B cell (primary cell): Measurements from ENCODE around the gene CACNG1. TPM values are rescaled to one million over a fixed set of nuclear protein-coding genes. Genes with fewer than 3 reads are reported as not detected.

Experiments
- ATAC-seq: fragments of 200-7000 bp; cut with Tn5 transposase; one replicate; pipeline ENCODE4 v1.10.0; 2021; ENCODE audit warnings: low read depth, mild to moderate bottlenecking, moderate number of reproducible peaks, moderate library complexity
- CTCF ChIA-PET: fragments of 350-600 bp; sonication (Branson Sonifier 250); formaldehyde crosslinking; loops from one replicate; lab custom pipeline; 2021; ENCODE audit warnings: antibody characterized with exemption, inconsistent platforms; lab: Charles Lee
- POLR2A ChIA-PET: fragments of 350-600 bp; sonication (Branson Sonifier 250); formaldehyde crosslinking; loops from one replicate; lab custom pipeline; 2021; ENCODE audit warnings: antibody characterized with exemption; lab: Charles Lee
- DNase-seq: peaks from one replicate; pipeline ENCODE4 v3.0.0; 2013
- H2AFZ ChIP-seq: 2 replicates; pipeline ENCODE4 v1.6.1; 2012; ENCODE audit warnings: mild to moderate bottlenecking, low read depth, low read length; ENCODE audit not compliant: insufficient read depth, poor library complexity, severe bottlenecking
- H3K27ac ChIP-seq, 2 donors: 1 replicate in 1 of 2; 2 replicates in 1 of 2; pipeline ENCODE4 v1.5.1; 2012 to 2013; ENCODE audit warnings: low read length in 2 of 2, mild to moderate bottlenecking in 2 of 2, moderate library complexity in 1 of 2
- H3K27me3 ChIP-seq, 4 experiments: fragments of 200-600 bp in 1 of 4; sonication (generic) in 1 of 4; replicated peaks in 1 of 4; 1 replicate in 2 of 4; 2 replicates in 2 of 4; pipeline versions ENCODE4 v1.6.1 to v1.7.0; 2013 to 2016; ENCODE audit warnings: low read length in 3 of 4, mild to moderate bottlenecking in 2 of 4, mixed read lengths in 1 of 4, moderate library complexity in 1 of 4; ENCODE audit not compliant: insufficient read depth in 4 of 4, control insufficient read depth in 3 of 4; ENCODE audit errors: control extremely low read depth in 1 of 4
- H3K36me3 ChIP-seq, 2 experiments: replicated peaks in 1 of 2; 1 replicate in 1 of 2; 2 replicates in 1 of 2; pipeline versions ENCODE4 v1.6.1 to v1.7.1; 2013; ENCODE audit warnings: low read length in 1 of 2; ENCODE audit not compliant: insufficient read depth in 2 of 2, control insufficient read depth in 1 of 2; ENCODE audit errors: control extremely low read depth in 1 of 2, extremely low read depth in 1 of 2
- H3K4me1 ChIP-seq, 2 donors: fragments of 200-600 bp in 1 of 2; sonication (generic) in 1 of 2; 1 replicate in 1 of 2; 2 replicates in 1 of 2; pipeline versions ENCODE4 v1.5.1 to v1.6.1; 2013 to 2017; ENCODE audit warnings: low read length in 2 of 2; ENCODE audit not compliant: control insufficient read depth in 2 of 2, insufficient read depth in 2 of 2
- H3K4me2 ChIP-seq: replicated peaks from 2 replicates; pipeline ENCODE3; 2012; ENCODE audit warnings: mild to moderate bottlenecking, low read depth, low read length; ENCODE audit not compliant: poor library complexity, severe bottlenecking
- H3K4me3 ChIP-seq, 5 experiments: fragments of 200-600 bp in 1 of 5; sonication (generic) in 1 of 5; 1 replicate in 3 of 5; 2 replicates in 2 of 5; pipeline versions ENCODE4 v1.5.1 to v1.7.0; 2011 to 2016; ENCODE audit warnings: low read length in 4 of 5, mild to moderate bottlenecking in 4 of 5, low read depth in 2 of 5, control low read depth in 1 of 5, moderate library complexity in 1 of 5; ENCODE audit not compliant: insufficient read depth in 1 of 5; ENCODE audit errors: control extremely low read depth in 1 of 5, extremely low read depth in 1 of 5
- H3K79me2 ChIP-seq: fragments of 200-600 bp; sonication (generic); one replicate; pipeline ENCODE4 v1.6.0; 2016; ENCODE audit warnings: low read length; ENCODE audit not compliant: control insufficient read depth, insufficient read depth
- H3K9ac ChIP-seq: fragments of 200-600 bp; sonication (generic); 2 replicates; pipeline ENCODE4 v1.6.1; 2017; ENCODE audit warnings: mild to moderate bottlenecking, low read length, moderate library complexity
- H3K9me3 ChIP-seq, 3 donors: one replicate each; pipeline versions ENCODE4 v1.6.1 to v1.7.1; 2013; ENCODE audit warnings: low read length in 2 of 3; ENCODE audit not compliant: control insufficient read depth in 2 of 3, insufficient read depth in 1 of 3; ENCODE audit errors: control extremely low read depth in 1 of 3
- H4K20me1 ChIP-seq: 2 replicates; pipeline ENCODE4 v1.6.0; 2012; ENCODE audit warnings: mild to moderate bottlenecking, low read length; ENCODE audit not compliant: insufficient read depth, control insufficient read depth, poor library complexity, severe bottlenecking
- H3K27ac Mint-ChIP-seq: one replicate; pipeline ENCODE4 v1.8.0; 2021; ENCODE audit warnings: mixed read lengths
- H3K27me3 Mint-ChIP-seq: one replicate; pipeline ENCODE4 v1.8.0; 2021; ENCODE audit warnings: mixed read lengths
- H3K4me1 Mint-ChIP-seq: one replicate; pipeline ENCODE4 v1.8.0; 2021; ENCODE audit warnings: mixed read lengths
- H3K4me3 Mint-ChIP-seq: one replicate; pipeline ENCODE4 v1.8.0; 2021; ENCODE audit warnings: mixed read lengths
- H3K9me3 Mint-ChIP-seq: one replicate; pipeline ENCODE4 v1.8.0; 2022; ENCODE audit warnings: mixed read lengths; ENCODE audit not compliant: insufficient read depth
- EZH2 ChIP-seq: IDR thresholded peaks from 2 replicates; pipeline ENCODE4 v1.6.1; 2012; ENCODE audit warnings: borderline replicate concordance, low read depth, mild to moderate bottlenecking, moderate library complexity, low read length; ENCODE audit not compliant: insufficient read depth, poor library complexity, severe bottlenecking
- WGBS: methylation state at CpG from one replicate; pipeline ENCODE4 v1.1.5; 2013; ENCODE audit warnings: missing lambda C conversion rate; ENCODE audit not compliant: insufficient coverage; 5-methylcytosine and 5-hydroxymethylcytosine counted together
- intact Hi-C: fragments of 100-400 bp; cut with micrococcal nuclease; formaldehyde crosslinking; loops from one replicate; pipeline ENCODE4 v1.10.0; 2022
- polyA plus RNA-seq: library from polyadenylated mRNA; depleted of rRNA; stranded (reverse); fragments of >200 nt; gene quantifications from 2 replicates; pipeline ENCODE4 v1.2.3, GENCODE V29; 2012
- total RNA-seq, 2 donors: library from RNA; stranded (reverse); fragments of 120-200 nt in 1 of 2; gene quantifications; 1 replicate in 1 of 2; 2 replicates in 1 of 2; pipeline versions ENCODE4 v1.2.3 to v1.2.4, GENCODE V29; 2013 to 2022
- TF ChIP-seq, protein P1 (sequence below): fragments of 200-600 bp; IDR thresholded peaks from one replicate; pipeline ENCODE4 v1.8.0; 2022; ENCODE audit warnings: antibody characterized with exemption, mild to moderate bottlenecking

CACNG1 gene
- total and polyA plus RNA-seq, 2 donors (not counting 1 experiment from before 2014, with no cell fraction given), result not detected

DNA sequence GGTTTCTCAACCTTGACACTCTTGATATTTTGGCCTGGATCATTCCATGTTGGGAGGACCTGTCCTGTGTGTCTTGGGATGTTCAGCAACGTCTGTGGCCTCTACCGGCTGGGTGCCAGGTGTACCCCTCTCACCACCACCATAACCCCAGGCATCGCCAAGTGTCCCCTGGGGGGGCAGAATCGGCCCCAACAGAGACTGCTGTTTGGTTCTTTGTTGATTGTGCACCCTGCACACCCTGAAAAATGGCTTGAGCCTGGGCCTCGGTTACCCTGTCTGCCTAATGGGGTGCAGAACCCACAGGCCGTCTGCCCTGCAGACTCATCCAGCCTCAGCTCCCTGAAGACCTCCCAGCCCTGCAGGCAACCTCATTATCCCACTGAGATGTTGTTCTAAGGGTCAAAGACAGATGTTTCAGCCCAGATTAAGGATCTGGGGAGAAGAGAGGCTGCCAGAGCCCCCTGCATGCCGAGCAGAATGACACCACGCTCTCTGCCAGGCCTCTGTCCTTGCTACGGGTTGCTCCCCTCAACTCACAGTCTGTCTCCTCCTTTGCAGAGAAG, 9.2 kb downstream of the CACNG1 start:
- Mint-ChIP-seq H3K27ac (no peak overlapping the region), H3K4me3 (no peak overlapping the region), H3K4me1 (peaks cover 6% of the 10 kb centered on the region), H3K9me3 (peaks cover 6% of the 10 kb centered on the region), H3K27me3 (no peaks in the 10 kb centered on the region)
- no peaks in the 10 kb centered on the region for H3K79me2 ChIP-seq
- H3K27me3 ChIP-seq, result no peaks in the 10 kb centered on the region
- no peak for TF ChIP-seq EZH2
- TF ChIP-seq, protein P1, sequence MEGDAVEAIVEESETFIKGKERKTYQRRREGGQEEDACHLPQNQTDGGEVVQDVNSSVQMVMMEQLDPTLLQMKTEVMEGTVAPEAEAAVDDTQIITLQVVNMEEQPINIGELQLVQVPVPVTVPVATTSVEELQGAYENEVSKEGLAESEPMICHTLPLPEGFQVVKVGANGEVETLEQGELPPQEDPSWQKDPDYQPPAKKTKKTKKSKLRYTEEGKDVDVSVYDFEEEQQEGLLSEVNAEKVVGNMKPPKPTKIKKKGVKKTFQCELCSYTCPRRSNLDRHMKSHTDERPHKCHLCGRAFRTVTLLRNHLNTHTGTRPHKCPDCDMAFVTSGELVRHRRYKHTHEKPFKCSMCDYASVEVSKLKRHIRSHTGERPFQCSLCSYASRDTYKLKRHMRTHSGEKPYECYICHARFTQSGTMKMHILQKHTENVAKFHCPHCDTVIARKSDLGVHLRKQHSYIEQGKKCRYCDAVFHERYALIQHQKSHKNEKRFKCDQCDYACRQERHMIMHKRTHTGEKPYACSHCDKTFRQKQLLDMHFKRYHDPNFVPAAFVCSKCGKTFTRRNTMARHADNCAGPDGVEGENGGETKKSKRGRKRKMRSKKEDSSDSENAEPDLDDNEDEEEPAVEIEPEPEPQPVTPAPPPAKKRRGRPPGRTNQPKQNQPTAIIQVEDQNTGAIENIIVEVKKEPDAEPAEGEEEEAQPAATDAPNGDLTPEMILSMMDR, result no peak
- no peaks in the 10 kb centered on the region for H3K36me3 ChIP-seq
- no peak for DNase-seq
- H3K27ac ChIP-seq, result no peak overlapping the region
- intact Hi-C loops, result no loop called here
- H4K20me1 ChIP-seq, result no peaks in the 10 kb centered on the region
- peaks cover 0 to 8% of the 10 kb centered on the region in 2 donors for H3K4me1 ChIP-seq
- CTCF ChIA-PET, result no interaction called here
- POLR2A ChIA-PET, result no interaction called here
- ATAC-seq, result no peak
- no peak overlapping the region for H3K9ac ChIP-seq
- no peak overlapping the region for H3K4me3 ChIP-seq
- no peak overlapping the region for H2AFZ ChIP-seq
- H3K9me3 ChIP-seq, result peaks cover 0 to 20% (median 6%) of the 10 kb centered on the region in 3 donors
- H3K4me2 ChIP-seq, result no peak overlapping the region
- 93% methylated on average over 7 of the region's 9 CpGs for WGBS

DNA sequence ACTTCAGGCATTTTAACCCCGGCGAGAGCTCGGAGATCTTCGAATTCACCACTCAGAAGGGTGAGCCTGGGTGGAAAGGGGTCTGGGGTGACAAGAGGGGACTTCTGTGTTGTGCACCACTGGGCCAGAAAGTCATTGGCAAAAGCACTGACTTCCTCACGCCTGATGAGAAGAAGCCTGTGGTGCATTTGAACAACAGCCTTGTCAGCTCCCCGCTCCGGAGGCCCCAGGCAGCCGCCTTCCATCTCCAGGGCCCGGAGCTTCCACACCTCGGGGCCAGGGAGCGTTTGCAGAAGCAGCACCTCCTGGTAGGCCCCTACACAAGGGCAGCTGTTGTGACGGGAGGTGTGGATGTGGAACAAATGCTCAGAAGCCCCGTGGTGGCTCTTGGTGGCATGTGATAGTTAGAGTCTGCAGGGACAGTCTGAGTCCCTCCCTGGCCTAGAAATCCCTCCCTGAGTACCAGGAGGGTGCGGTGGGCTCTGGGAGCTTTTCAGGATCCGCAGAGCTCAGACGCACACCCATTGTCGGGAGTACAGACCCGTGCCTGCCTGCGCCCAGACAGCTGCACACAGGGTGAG, 9.7 kb downstream of the CACNG1 start:
- intact Hi-C loops, result no loop called here
- Mint-ChIP-seq H3K4me1 (peaks cover 6% of the 10 kb centered on the region), H3K27me3 (no peaks in the 10 kb centered on the region), H3K9me3 (peaks cover under 1% of the 10 kb centered on the region), H3K27ac (no peak overlapping the region), H3K4me3 (no peak overlapping the region)
- Histone ChIP-seq H3K4me3 (no peak overlapping the region), H2AFZ (no peak overlapping the region), H3K4me2 (no peak overlapping the region), H4K20me1 (no peaks in the 10 kb centered on the region), H3K9me3 (peaks cover 0 to 20% (median 0%) of the 10 kb centered on the region in 3 donors), H3K27me3 (no peaks in the 10 kb centered on the region), H3K36me3 (no peaks in the 10 kb centered on the region), H3K4me1 (peaks cover 0 to 8% of the 10 kb centered on the region in 2 donors), H3K27ac (no peak overlapping the region), H3K79me2 (no peaks in the 10 kb centered on the region), H3K9ac (no peak overlapping the region)
- POLR2A ChIA-PET, result no interaction called here
- CTCF ChIA-PET, result no interaction called here
- DNase-seq, result no peak
- TF ChIP-seq EZH2, result no peak
- TF ChIP-seq, protein P1, result no peak
- ATAC-seq, result no peak
- 94% methylated on average over 19 of the region's 19 CpGs for WGBS
